Measurements from ENCODE around the gene LYPLA2.

GRCh38 chr1:23743287-23744152 is 47.4 kb upstream of the LYPLA2 start, which contains the start of gene ELOA:
- TF ChIP-seq ZNF274 (IDR thresholded peaks at IDR 0.05; ENCODE audit: low read depth, low read length) (no peak), EGR1 (IDR thresholded peaks at IDR 0.05; ENCODE audit: low read depth) (no peak), ZBTB33 (IDR thresholded peaks at IDR 0.05; ENCODE audit: extremely low read depth, insufficient replicate concordance, low read length) (no peak), SIN3A (IDR thresholded peaks at IDR 0.05; ENCODE audit: low read depth) (peak; percentile 72; the same call in 1 of the 2 replicates), POLR2AphosphoS5 (IDR thresholded peaks at IDR 0.05; ENCODE audit: low read depth, low read length) (peak; percentile 89), POLR2A (IDR thresholded peaks at IDR 0.05; ENCODE audit: borderline replicate concordance, extremely low read depth, insufficient read depth, insufficient read length) (peak; percentile 75), YY1 (IDR thresholded peaks at IDR 0.05; ENCODE audit: extremely low read depth, insufficient replicate concordance, low read depth, low read length) (peak; percentile 90), REST (IDR thresholded peaks at IDR 0.05; ENCODE audit: low read depth) (no peak), TCF7L2 (IDR thresholded peaks at IDR 0.05; ENCODE audit: borderline replicate concordance, extremely low read depth, insufficient read depth, insufficient read length) (no peak), ATF3 (IDR thresholded peaks at IDR 0.05) (no peak), CTCF (IDR thresholded peaks at IDR 0.05 in 2 of 3, conservative IDR thresholded peaks at IDR 0.05 in 1 of 3; ENCODE audit: borderline replicate concordance in 1 of 3, insufficient read depth in 1 of 3, low read depth in 2 of 3, low read length in 2 of 3) (no peak), RAD21 (IDR thresholded peaks at IDR 0.05; ENCODE audit: low read depth) (no peak), SRF (IDR thresholded peaks at IDR 0.05; ENCODE audit: low read depth) (no peak), EZH2 (IDR thresholded peaks at IDR 0.05) (no peak)
